GM21447 (cell line): Measurements from ENCODE around the gene PCDHGB3.

Experiments used
- ATAC-seq: cut with Tn5 transposase; IDR thresholded peaks from one replicate; pipeline ENCODE4 v1.9.1; 2021; ENCODE audit not compliant: unreplicated experiment

Gene PCDHGB3

GRCh38 chr5:141417494-141418172, 47.6 kb downstream of the PCDHGB3 start, which contains the start of gene PCDHGB7:
Gene PCDHGB7, plus strand, starts transcription at chr5:141417677. Its CDS starts 183 bp downstream, at chr5:141417860.
- peak; percentile 56 for ATAC-seq

DNA sequence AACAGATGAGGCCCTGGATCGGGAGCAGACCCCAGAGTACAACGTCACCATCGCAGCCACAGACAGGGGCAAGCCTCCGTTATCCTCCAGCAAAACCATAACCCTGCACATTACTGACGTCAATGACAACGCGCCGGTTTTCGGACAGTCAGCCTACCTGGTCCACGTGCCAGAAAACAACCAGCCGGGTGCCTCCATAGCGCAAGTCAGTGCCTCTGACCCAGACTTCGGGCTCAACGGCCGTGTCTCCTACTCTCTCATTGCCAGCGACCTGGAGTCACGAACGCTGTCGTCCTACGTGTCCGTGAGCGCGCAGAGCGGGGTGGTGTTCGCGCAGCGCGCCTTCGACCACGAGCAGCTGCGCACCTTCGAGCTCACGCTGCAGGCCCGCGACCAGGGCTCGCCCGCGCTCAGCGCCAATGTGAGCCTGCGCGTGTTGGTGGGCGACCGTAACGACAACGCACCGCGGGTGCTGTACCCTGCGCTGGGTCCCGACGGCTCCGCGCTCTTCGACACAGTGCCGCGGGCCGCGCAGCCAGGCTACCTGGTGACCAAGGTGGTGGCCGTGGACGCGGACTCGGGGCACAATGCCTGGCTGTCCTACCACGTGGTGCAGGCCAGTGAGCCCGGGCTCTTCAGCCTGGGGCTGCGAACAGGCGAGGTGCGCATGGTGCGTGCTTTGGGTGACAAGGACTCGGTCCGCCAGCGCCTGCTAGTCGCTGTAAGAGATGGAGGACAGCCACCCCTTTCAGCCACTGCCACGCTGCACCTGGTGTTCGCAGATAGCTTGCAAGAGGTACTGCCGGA, 49.2 kb downstream of the PCDHGB3 start:
- no peak for ATAC-seq

- no peak for ATAC-seq
These were observed 50.9 kb downstream of the PCDHGB3 start, which contains the start of gene PCDHGA11 for GRCh38 chr5:141420855-141421488. Gene PCDHGA11, plus strand, starts transcription at chr5:141421051. Its CDS starts 177 bp downstream, at chr5:141421228.

GRCh38 chr5:141421489-141421855, 51.4 kb downstream of the PCDHGB3 start:
- no peak for ATAC-seq
